Lower leg skin (tissue), 3 donors: Measurements from ENCODE around the gene EPB42.

Experiments
- POLR2A ChIP-seq, 2 donors: fragments of 450-650 bp; IDR thresholded peaks; one replicate each; pipeline ENCODE4 v1.6.1; 2016 to 2017; ENCODE audit warnings: antibody characterized with exemption in 2 of 2, mild to moderate bottlenecking in 1 of 2, moderate library complexity in 1 of 2
- TF ChIP-seq, protein P1 (sequence below), 3 donors: fragments of 450-650 bp; IDR thresholded peaks; one replicate each; pipeline ENCODE4 v1.5.1; 2016; ENCODE audit warnings: antibody characterized with exemption in 3 of 3, mild to moderate bottlenecking in 3 of 3, moderate library complexity in 2 of 3

DNA sequence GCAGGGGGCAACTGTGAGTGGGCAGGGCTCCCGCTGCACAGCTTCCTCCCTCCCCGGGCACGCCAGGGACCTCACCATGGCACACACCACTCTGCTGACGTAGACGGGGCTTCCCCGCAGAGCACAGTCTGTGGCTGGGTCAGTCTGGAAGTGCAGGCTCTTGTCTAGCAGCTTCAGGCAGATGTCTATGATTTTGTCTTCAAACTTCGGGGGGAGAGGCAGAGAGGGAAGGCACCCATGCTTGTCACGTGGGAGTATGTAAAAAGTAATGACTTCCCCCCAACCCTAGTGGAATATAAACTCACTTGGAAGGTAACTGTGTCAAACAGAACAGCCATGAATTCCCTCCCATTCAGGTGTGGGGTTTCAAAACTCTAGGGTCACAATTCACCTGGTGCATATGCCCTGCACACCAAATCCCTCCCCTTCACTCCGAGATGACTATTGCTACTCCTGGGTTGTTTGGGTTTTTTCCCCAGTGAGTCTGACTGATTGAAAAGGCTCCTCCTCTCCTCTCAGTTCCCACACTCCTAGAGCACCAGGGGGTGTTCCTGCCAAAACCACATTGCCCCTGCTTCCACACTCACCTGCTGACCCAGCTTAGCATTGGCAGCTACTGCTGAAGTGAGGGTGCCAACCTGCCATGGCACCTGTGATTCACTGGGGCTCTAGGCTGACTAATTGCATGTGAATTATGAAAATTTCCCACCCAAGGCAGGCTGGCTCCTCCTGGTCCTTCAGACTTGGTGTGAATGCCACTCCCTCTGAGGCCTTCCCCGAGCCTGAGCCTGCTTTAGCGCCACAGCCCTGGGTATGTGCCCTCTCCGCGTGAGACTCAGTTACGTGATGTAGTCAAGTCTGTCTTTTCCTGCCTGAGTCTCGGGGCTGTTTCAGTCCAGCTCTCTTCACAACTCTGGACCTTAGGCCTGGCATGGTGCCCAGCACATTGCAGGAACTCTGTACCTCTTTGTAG, 32.9 kb upstream of the EPB42 start:
- TF ChIP-seq, protein P1, sequence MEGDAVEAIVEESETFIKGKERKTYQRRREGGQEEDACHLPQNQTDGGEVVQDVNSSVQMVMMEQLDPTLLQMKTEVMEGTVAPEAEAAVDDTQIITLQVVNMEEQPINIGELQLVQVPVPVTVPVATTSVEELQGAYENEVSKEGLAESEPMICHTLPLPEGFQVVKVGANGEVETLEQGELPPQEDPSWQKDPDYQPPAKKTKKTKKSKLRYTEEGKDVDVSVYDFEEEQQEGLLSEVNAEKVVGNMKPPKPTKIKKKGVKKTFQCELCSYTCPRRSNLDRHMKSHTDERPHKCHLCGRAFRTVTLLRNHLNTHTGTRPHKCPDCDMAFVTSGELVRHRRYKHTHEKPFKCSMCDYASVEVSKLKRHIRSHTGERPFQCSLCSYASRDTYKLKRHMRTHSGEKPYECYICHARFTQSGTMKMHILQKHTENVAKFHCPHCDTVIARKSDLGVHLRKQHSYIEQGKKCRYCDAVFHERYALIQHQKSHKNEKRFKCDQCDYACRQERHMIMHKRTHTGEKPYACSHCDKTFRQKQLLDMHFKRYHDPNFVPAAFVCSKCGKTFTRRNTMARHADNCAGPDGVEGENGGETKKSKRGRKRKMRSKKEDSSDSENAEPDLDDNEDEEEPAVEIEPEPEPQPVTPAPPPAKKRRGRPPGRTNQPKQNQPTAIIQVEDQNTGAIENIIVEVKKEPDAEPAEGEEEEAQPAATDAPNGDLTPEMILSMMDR (IDR thresholded peaks at IDR 0.05) = no peak
- no peak for TF ChIP-seq POLR2A (IDR thresholded peaks at IDR 0.05)
